Globus pallidus (tissue), 1 donor: ENCODE results near the gene GATAD1.
"Not testable (repeated sequence)": the region's sequence is repeated elsewhere in the genome, so short reads cannot be mapped to it uniquely, and the experiment has no call there.

Source experiments
- DNase-seq: peaks from one replicate; pipeline ENCODE4 v3.0.0-alpha.2; 2015; ENCODE audit warnings: low spot score

The GATAD1 gene, protein sequence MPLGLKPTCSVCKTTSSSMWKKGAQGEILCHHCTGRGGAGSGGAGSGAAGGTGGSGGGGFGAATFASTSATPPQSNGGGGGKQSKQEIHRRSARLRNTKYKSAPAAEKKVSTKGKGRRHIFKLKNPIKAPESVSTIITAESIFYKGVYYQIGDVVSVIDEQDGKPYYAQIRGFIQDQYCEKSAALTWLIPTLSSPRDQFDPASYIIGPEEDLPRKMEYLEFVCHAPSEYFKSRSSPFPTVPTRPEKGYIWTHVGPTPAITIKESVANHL

DNA sequence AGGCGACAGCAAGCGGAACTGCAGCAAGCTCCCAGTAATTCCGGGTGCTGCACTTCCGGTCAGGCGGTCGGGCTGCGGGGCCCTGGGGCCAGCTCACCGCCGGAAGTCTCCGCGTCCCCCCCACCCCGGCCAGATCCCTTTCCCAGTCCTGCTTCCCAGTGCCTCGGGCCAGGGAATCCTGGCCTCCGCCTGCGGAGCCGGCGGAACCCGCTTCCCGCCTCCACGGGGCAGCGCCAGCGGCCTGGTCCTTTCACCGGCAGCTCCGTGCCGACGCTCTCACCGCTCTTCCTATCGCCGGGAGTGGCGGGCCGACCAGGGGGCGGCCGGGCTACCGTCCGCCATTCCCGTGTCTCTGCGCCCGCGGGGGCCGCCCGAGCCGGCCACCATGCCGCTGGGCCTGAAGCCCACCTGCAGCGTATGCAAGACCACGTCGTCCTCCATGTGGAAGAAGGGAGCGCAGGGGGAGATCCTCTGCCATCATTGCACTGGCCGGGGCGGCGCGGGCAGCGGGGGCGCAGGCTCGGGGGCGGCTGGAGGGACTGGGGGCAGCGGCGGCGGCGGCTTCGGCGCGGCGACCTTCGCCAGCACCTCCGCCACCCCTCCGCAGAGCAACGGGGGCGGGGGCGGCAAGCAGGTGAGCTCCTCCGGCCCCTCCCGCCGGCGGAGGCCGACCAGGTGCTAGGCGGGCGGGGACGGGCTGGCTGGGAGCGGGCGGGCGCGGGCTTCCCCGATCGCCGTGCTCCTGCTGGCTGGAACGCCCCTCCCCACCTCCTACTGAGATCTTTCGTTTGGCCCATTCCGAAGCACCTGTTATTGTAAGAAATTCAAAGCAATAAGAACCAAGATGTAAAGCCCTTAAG is at the start of gene GATAD1:
Gene GATAD1, plus strand, starts transcription at position 138 of the 860 bp plus-strand sequence. Its CDS starts 248 bp downstream, at position 386.
- peak; percentile 93 for DNase-seq

DNA sequence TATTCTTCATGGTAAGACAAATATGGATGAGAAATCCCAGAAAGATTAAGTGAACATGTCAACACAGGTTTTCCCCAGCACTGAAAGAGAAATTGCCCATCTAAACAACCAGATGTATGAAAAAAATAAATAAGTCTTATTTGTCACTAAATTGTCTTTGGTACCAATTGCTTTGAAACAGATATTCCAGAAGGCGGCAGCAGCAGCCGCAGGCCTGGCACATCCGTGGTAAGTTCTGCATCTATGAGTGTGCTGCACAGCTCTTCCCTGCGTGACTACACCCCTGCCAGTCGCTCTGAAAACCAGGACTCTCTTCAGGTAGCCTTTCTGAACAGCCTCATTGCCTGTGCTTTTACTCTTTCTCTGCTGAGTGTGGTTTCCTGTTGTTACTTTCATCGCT is 49.7 kb upstream of the GATAD1 start:
- no peak for DNase-seq

DNA sequence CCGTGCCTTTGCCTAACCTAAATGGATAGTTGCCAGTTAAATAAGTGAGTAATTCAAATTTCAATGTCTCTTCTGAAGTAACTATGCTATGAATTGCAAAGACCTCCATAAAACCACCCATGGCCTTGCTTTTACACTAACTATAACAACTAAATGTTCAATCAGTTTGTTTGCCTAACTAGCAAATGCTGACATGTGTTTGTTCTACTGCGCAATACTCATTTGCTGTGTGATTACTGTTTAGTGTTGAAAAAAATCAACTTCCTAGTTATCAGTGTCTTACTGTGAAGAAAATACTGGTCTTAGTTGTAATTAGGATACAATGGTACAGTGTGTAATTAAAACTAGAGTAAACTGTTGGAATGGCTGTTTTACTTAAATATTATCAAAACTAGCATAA is 47.3 kb upstream of the GATAD1 start:
- no peak for DNase-seq

DNA sequence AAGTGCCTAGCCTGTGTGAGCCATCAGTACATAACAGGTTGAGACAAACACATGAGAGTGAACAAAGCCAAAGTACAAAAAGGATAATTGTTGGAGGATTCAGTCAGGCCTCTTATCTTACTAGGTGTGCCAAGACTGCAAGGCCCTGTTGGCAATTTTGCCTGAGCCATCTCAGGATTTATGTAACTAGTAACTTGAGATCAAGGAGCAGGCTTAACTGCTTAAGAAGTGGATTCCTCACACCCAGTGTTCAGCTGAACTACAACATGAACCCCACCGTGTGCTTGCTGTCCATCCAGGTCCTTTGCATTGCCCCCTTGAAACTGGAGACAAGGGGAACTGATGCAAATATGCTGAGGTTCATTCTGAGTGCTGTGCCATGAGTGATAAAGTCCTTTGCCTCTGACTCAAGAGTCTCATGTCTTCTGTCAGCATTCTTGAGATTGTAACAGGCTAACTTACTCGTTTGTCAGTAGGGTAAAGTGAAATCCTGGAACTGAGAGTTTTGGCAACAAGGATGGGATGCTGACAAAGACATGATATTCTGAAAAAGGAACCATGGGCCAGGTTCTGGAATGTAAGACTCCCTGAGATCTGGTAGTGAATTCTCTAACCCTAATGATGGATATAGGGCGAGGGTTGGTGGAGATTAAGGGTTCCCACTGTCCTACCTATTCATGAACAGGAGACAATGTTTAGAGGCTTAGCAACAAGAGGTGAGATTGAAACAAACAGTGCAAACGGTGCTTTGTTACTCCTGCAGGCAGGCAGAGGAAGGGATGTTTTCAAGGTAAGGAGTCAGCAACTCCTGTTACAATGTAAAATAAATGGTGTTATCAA is 44.1 kb upstream of the GATAD1 start:
- no peak for DNase-seq

DNA sequence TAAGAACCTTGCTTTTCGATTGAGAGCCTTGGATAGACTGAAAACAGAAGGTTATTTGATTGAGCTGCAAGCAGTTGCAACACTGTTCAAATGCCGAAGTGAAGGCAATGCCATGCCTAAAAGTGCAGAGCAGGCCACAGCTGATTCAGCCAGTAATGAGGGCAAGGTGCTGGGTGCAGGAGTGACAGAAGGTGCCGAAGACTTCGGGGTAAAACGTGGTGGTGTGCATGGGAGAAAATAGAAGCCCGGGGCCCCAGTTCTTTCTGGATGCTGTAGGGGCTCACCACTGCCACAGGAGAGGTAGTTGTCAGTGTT is 43.6 kb upstream of the GATAD1 start:
- DNase-seq: no peak

DNA sequence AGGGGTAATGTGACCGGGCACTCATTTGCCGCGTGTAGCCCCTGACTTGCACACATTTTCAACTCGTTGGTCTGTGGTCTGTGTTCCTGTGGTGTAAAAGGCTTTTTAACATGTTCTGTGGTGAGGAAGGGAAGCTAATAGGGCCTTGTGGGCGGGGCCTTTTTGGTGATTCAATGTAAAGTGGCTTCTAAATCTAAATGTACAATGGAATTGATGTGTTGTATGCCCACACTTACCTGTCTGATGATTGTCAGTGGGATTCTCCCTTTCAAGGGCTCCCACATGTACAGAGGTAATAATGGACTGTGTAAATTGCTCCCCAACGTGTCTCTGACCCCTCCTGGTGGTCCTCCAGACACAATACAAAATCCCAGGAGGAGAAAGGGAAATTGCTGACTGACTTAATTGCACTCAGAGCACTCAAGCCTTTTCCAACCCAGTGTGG is 43.1 kb upstream of the GATAD1 start:
- DNase-seq: no peak

DNA sequence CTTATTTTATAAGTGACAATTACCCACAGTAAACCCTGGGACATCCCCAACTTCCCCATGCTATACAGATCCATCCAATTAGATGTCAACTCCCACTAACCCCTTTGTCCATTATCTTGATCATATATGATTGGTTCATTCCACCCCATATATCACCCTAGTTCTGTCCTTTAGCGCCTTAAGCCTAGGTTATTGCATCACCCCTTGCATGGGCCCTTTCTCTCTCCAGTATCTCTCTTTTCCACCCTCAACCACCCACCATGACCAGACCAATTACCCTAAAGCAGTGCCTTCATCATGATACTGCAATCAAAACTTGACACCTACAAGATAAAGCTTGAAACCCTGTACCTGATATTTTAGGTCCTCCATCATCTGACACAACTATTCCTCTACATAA is 37.9 kb upstream of the GATAD1 start:
- DNase-seq: no peak

DNA sequence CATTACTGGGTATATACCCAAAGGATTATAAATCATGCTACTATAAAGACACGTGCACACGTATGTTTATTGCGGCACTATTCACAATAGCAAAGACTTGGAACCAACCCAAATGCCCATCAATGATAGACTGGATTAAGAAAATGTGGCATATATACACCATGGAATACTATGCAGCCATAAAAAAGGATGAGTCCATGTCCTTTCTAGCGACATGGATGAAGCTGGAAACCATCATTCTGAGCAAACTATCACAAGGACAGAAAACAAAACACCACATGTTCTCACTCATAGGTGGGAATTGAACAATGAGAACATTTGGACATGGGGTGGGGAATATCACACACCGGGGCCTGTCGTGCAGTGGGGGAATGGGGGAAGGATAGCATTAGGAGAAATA is 37.1 kb upstream of the GATAD1 start:
- not testable (repeated sequence) for DNase-seq

DNA sequence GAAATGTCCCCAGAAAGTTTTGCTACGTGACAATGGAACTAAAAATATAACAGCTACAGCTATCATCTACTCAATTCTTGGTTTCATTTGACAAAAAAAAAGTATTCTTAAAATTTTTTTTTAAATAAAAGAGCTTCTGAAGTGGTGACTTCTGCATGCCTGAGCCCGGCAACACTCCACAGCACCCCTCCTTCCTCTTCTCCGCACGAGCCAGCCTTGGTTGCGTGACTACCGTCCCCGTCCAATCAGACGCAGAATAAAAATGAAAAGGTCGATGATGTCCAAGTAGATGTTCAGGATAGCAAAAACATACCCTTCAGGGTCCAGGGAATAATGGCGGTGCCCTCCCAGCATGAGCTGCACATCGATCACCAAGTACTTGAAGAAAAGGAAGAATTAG is 34.5 kb upstream of the GATAD1 start:
- DNase-seq: no peak

DNA sequence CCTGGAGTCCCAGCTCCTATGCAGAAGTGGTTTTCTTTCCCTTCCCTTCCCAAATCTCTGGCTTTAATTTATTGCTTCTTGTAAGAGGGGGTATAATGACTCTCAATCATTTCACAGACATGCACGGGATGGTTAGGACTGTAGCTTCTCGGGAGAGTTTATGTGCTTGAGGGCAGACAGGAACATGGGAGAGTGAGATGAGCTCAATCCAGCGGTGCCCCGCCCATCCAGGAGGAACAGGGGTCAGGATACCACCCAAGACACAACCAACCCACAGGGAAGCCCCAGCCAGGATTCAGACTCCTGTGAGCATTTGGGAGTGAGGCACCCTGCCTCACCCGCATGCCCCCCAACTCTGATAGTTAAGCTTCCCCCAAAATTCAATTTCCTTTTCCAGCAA is 33.7 kb upstream of the GATAD1 start:
- DNase-seq: no peak

DNA sequence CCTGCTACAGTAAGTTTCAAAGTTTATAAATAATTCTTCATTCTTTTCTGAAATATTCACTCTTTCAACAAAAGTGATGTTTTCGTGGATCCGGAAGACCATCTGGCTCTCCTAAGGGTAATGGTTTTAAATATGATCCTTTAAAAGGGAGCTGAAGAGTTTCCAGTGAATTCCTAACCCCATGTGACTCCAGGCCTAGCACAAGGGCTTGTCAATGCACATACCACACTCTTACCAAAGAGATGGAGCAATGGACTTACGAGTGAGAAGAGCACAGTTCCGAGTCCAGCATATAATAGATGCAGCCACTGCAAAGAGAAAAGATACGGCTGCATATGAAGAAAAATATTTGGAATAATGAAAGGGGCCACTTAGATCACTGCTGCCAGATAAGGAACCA is 32.1 kb upstream of the GATAD1 start:
- no peak for DNase-seq

DNA sequence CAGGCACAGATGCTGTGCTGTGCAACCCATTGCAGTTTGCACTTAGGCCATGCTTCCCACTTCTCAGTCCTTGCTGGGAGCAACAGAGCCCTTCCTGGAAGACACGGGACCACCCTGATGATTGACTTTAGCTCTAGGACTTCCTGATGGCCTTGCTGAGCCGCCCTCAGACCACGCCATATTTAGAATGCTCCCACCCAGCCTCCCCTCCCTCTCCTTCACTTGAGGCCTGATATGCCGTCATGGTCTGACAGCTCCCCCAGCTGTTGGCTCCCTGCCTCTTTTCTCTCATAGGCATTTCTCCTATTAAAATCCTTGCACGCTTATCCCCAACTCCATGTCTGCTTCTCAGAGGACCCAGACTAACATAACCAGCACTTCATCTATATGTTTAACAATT is 29.4 kb upstream of the GATAD1 start:
- peak; percentile 30 for DNase-seq

DNA sequence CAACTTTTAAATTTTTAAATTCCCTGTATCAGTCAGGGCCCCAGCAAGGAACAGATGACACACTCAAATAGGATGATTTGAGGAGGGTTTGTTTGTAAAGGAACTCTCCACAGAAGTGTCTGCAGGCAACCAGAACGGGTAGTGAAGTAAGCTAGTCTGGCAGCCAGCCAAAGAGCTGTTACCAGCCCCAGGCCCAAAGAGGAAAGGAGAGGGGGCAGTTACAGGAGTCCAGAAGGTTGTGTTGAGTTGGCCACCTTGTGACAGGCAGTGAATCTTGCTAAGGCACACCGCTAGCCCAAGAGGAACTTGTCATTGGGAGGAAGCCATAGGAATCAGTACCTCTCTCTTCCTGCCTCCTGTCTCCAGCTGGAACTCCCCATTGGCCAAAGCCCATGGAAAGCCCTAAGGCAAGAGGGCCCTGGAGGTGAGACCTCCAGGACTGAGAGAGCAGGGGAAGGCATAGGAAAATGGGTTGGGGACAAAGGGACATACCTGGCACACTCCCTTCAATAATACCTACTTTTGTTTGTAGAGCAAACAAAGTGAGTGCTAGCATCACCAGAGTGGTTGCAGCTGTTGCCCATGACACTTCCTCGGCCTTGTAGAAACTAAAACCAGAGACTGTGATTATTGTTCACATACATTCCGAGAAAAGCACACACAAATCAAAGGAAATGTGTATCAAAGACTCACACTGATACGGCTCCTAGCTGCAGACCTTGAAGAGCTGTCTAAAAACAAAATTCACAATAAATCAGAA is 25.4 kb upstream of the GATAD1 start:
- no peak for DNase-seq

DNA sequence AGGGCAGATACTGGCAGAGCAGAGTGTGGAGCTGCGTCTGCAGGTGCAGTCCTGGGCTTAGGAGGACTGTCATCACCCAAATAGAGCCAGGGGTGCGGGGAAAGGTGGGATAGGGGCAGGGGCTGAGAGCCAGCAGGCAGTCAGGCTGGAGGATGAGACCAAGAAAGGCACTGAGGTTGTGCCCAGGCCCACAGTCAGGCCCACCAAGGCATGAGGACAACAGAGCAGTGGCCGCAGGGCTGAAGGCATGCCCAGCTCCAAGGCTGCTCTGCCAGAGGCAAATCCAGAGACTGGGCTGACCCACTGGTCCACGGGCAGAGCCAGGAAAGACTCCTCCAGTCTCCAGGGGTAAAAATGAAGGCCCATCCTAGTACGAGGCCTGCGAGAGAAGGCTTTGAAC is 24.4 kb upstream of the GATAD1 start:
- no peak for DNase-seq

DNA sequence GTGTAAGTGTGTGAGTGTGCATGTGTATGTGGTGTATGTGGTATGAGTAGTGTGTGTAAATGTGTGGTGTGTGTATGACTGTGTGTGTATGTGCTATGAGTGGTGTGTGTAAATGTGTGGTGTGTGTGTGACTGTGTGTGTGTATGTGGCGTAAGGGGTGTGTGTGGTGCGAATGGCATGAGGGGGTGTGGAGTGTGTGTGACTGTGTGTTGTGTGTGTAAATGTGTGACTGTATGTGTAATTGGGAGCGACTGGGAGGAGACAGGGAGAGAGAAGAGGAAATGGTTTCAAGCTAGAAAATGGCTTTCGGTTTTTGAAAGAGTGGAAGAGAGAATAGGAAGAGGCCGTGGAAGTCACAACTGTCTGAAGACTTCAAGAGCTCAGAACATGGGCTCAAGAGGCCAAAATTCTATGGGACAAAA is 23.6 kb upstream of the GATAD1 start:
- DNase-seq: no peak

DNA sequence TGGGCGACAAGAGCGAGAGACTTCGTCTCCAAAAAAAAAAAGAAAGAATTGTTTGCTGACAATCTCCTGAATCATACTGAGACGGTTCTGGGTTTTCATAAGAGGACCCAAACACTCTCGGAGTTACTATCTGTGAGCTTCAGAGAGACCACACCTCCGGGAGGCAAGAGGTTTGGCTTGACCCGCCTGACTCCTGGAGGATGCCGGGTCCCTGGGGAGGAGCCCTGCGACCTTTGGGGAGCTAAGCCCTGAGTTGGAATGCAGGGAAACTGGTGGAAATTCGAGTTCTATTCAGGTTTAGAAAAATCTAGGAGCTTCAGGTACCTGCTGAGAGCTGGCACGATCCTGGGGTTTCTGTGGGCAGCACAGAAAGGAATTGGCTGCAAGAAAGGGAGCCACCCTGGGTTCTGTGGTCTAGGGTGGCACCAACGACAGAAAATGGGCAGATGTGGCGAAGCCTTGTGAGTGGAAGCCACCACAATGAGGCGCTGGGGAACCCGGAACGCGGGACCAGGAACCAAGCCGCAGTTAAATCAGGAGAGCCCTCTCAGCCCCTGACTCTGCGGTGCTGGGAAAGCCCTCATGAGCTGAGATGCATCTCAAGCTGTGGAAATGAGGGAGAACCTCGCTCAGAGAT is 21.9 kb upstream of the GATAD1 start:
- peak; percentile 30 for DNase-seq

DNA sequence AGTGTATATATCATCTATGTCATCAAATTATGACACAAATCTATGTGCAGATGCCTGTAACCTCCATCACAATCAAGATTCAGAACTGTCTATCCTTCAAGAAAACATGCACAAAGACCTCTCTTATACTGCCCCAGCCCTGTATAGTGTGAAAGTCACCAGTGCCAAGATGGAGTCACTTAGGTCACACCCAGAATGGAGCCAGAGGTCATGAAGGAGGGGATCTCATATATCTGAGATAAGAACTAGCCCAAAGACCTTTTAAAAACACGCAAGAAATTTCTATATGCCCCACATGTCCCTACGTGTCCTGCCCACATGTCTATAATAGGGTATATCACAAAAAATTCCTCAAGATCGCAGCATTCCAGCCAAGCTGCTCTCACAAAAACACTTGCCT is 20.1 kb upstream of the GATAD1 start:
- DNase-seq: no peak

DNA sequence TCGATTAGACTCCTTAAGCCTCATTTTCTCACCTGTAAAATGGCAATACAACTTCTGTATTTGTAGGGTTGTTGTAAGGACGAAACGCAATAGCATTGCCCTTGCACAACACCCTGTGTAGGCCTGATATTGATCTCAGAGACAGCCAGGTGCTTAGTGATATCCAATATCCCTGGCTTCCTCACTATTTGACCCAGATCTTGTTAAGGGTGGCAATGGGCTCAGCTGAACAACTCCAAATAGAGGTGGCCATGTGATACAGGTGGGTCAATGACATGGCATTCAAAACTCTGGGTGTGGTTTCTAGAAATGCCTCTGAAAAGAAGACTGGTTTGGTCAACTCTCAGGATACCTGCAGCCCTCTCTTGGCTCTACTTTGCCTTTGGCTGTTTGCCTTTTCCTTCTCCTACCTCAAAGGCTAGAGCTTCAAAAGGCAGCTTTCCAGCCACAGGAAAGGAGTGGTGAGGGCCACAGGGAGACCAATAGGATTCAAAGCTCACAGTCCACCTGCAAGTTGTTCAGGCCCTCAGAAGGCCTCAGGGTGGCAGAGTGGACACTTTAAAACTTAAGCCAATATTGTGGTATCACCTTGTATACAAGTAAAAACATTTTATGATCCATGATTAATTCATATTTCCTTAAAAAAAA is 14.9 kb upstream of the GATAD1 start:
- DNase-seq: no peak

DNA sequence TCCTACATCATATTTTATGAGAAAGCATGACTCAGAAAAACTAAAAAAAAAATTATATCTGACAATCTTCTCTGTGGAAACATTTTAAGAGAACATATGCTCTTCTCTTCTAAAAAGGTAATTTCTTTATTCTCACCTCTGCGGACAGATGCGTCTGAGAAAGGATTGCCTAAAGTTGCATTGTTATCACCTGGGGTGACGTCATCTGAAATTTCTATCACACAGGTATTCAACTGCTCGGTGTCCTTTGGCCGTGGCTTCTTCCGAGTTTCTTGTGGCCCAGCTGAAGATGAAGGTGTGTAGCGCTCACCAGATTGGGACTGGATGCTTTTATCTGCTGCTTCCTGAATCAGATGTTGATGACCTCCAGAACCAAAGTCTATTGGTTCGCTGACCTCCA is 14.3 kb upstream of the GATAD1 start:
- no peak for DNase-seq

DNA sequence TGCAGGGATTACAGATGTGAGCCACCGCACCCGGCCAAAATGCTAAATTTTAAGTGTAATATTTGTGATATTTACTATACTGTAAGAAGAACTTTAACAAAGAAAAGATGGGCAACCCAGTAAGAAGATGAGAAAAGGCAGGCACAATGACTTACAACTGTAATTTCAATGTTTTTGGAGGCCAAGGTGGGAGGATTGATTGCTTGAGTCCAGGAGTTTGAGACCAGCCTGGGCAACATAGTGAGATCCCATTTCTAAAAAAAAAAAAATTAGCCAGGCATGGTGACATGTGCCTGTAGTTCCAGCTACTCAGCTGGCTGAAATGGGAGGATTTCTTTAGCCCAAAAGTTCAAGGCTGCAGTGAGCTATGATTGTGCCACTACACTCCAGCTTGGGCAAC is 11.7 kb upstream of the GATAD1 start:
- DNase-seq: no peak
